Fibroblast of gingiva (primary cell): ENCODE results near the gene LIMA1.
"Not testable (repeated sequence)": the region's sequence is repeated elsewhere in the genome, so short reads cannot be mapped to it uniquely, and the experiment has no call there.

Source experiments
- DNase-seq: peaks from one replicate; pipeline ENCODE4 v3.0.0-alpha.2; 2011; ENCODE audit warnings: low read depth

LIMA1 gene

DNA sequence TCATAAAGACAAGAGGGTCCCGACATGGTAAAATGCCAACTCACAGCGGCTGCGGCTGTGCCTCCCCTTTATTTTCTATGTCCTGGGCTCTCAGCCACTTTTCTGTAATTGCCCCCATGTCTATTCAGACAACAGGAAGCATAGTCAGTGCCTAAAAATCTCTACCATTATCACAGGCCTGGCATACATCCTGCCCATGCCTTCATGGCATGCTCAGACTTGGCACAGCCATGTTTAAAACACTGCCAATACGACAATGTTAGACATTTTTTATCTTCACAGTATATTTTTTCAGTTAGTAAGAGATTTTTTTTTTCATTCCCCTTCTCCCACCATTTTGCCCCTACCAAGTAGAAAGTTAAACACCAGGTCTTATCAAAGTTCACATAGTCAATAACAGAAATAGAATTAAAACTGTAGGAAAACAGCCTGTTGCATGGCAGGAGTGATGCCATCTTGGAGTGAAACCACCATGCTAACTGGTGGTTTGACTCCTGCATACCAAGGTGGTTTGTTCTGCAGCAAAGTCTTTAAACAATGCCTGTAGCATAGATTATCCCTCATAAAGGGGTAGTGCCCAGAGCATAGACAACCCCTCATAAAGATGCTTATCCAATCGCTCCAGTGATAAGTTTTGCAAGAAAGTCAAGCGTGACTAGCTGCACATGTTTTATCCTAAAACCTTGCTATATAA is 97.2 kb downstream of the LIMA1 start:
- peak; percentile 77 for DNase-seq

DNA sequence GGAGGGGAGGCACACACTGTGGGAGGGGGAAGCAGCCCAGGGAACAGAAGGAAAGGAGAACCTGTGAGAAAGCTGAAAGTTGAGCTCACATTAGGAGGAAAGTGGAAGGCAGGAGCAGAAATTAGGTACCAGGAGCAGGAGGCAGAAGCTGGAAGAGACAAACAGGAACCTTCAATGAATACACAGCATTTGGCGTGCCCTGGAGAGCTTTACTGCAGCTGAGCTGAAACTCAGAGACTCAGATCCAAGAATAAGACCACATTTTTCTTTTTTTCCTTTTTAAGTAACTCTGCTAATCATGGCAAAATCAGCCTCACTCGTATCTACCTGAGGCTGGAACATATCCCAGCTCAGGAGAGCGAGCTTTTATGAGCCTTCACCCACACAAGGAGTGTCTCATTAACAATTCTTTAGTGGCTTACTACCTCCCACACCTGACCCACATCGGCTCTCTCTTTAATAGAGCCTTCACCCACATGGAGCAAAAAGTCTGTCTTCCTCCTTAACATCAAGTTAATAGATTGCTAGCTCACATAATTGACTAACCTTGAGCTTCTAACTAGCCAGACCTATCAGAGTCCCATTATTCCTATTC is 97.9 kb downstream of the LIMA1 start:
- no peak for DNase-seq

DNA sequence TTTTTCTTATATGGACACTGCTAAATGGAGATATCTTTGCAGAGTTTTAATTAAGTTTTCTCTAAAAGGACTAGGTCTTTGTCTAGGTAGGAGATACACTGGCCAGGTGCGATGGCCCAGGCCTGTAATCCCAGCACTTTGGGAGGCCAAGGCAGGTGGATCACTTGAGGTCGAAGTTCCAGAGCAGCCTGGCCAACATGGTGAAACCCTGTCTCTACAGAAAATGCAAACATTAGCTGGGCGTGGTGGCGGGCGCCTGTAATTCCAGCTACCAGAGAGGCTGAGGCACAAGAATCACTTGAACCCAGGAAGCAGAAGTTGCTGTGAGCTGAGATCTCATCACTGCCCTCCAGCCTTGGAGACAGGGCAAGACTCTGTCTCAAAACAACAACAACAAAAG is 99.1 kb downstream of the LIMA1 start:
- no peak for DNase-seq

DNA sequence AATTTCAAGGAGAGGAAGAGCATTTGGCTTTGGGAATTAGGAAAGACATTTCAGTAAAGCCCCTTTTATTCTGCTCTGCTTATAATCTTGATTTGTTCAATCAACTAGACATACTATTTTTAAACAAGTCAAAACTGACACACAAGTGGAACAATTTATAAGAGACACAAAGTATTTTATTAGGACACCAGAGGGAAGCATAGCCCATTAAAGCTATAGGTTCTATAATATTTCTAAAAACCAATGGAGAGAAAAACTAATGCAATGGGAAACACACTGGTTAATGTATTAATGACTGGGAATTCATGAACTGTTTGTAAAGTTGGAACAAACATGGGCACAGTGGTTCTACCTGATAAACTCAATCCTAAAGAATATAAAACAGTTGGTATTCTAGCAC is 100.9 kb downstream of the LIMA1 start:
- no peak for DNase-seq

DNA sequence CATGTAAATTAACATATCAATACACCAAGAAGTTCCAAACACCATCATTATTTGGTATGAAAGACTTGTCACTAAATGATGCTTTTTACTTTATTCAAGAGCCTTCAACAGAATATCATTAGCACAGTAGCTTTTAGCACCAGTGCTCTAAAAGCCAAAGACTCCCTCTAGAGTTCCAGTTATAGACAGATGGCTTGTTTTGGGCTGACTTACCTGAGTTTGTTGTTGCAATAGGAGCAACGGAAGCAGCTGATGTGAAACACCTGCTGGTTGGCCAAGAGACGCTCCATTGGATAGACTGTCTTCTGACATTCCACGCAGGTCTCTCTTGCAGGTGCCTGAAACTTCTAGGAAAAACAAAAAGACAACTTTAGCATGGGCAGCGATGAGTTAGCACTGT is 101.6 kb downstream of the LIMA1 start:
- DNase-seq, result no peak

DNA sequence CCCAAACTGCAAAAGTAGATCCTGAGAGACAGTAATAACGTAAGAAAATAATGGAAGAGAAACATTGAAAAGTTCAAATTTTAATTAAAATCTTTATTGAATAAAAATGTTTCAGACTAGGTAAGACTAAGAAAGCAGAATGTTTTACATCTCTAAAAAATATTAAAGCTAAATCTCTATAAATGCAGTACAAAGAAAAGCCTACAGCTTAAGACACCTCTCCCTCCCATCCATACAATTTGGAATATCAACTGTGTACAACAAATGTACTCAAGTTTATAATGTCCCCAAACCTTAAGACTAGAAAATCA is 107.6 kb downstream of the LIMA1 start:
- DNase-seq, result no peak

DNA sequence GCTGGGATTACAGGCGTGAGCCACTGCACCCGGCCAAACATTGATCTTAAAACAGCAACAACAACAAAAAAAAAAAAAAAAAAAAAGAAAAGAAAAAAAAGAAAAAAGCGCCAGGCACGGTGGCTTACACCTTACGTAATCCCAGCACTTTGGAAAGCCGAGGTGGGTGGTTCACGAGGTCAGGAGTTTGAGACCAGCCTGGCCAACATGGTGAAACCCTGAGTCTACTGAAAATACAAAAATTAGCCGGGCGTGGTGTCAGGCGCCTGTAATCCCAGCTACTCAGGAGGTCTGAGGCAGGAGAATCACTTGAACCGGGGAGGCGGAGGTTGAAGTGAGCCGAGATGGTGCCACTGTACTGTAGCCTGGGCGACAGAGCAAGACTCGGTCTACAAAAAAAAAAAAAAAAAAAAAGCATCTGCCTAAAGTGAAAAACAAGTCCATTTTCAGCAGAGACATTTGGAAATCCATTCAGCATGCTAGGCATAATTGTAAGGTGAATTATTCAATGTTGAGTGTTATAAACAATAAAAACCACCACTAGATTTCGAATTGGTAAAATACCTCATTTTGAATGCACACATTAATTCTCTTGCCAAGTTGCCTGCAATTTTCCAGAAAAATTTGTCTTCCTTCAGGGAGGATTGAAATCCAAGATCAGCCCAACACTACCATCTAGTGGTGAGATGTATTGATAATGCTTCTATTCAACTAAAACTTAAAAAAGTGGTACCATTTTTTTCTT is 108.2 kb downstream of the LIMA1 start:
- DNase-seq, result peak; percentile 76

DNA sequence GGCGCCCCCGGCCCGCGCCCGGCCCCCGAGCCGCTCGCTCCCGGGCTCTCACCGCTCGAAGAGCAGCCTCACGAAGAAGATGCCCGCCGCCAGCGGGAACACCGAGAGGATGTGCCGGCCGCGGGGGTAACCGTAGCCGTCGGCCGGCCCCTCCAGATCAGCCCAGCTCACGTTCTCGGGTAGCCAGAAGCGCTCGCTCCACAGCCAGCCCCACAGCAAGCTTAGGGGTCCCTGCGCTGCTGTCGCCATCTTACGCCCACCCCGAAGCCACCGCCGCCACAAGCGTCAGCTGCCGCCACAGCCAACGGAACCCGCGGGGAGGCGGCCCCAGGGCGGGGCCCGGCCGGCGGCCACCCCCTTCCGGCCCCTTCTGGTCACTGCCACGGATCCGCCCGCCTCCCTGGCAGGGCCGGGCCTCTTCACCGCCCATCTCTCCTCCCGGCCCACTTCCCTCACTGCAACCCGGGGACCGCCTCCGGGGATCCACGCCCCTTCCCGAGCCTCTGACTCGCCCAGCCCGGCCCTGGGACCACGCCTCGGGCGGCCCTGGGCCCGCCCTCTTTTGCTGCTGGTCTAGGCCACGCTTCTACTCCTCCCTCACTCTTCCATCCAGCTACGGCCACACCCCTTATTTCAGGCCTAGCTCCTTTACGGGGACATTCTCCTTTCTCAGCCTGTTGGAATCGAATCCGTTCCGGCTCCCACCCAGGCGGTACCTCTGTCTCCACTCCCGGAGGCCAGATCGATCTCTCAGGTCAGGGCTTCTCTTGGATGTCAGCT is 116.1 kb downstream of the LIMA1 start, which contains the start of gene CERS5:
Gene CERS5 (minus strand): TSS at position 321 of the 780 bp plus-strand sequence. CDS start 72 bp downstream, at position 249.
- peak; percentile 99 for DNase-seq

DNA sequence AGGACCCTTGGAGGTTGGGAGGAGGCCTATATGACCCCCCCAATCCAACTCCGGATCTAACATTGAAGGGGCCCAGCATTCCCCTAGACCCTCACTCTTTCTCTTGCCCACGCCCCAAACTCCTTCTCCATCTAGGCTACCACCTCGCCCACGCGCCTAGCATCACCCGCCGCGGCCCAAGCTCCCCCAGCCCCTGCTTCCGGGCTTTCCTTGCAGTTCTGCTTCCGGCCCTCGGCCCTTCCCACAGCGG is 116.6 kb downstream of the LIMA1 start:
- DNase-seq, result no peak

DNA sequence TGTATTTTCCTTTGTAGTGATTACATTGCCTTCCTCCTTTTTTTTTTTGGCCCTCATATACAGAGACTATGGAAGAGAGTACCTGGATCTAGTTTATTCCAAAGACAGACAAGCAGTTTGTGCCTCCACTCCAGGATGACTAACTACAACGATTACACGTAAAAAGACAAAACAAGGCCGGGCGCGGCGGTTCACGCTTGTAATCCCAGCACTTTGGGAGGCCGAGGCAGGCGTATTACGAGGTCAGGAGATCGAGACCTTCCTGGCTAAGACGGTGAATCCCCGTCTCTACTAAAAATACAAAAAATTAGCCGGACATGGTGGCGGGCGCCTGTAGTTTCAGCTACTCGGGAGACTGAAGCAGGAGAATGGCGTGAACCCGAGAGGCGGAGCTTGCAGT is 118.4 kb downstream of the LIMA1 start:
- no peak for DNase-seq

DNA sequence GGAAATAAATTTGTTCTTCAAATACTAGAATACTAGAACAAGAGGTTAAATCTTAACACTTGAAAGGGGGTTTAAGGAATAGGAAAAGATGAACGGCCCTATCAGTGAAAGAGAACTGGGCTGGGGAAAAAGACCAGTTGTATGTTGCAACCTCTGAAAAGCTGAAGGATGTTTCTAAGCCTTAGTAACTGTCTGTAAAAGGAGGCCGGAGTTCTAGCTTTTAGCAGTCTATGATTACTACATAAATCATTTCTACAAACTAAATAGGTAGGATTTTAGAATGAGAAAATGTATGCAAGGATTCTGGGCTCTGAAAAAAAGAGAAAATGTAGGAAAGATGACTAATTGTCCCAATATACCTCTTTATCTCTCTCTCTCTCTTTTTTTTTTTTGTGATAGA is 121.1 kb downstream of the LIMA1 start:
- peak; percentile 14 for DNase-seq

DNA sequence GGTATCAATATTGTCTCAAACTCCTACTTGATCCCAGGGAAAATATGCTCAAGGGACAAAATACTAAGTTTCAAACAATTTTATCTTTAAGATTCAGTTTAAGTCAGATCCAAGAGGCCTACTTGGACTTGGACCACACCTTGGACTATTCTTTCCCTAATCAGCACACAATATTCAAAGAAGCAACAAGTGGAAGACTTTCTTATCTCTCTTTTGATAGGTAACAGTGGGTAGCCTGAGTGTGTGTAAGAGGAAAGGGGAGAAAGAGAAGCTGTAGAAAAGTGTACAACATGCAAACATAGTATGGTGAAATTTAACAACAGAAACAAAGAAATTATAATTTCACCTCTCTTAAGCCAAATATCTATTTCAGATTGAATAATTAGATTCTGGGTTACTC is 122.7 kb downstream of the LIMA1 start:
- DNase-seq, result no peak

DNA sequence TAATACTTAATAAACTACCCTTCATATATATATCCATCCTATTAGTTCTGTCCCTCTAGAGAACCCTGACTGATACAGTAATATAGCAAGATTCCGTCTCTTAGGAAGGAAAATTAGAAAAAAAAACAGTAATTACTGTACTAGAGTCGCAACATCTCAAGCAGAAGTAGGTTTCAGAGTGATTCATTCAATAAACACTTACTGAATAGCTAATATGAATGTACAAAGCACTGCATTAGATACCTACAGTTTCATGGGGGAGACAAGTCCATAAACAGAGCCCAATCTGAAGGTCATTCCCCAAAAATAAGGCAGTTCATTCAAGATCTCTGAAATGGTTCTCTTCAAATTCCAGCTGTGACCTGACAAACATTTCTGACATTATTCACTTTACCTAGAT is 126.1 kb downstream of the LIMA1 start:
- DNase-seq, result no peak

DNA sequence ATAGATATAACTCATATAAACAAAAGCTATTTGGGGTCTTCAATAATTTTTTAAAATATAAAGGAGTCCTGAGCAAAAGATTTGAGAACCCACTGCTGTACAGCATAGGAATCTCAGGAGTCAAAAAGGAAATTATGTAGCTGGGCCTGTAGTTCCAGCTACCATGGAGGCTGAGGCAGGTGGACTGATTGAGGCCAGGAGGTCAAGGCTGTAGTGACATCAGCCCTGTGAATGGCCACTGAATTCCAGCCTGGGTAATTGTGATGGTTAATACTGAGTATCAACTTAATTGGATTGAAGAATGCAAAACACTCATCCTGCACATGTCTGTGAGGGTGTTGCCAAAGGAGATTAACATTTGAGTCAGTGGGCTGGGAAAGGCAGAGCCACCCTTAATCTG is 126.7 kb downstream of the LIMA1 start:
- DNase-seq, result no peak

DNA sequence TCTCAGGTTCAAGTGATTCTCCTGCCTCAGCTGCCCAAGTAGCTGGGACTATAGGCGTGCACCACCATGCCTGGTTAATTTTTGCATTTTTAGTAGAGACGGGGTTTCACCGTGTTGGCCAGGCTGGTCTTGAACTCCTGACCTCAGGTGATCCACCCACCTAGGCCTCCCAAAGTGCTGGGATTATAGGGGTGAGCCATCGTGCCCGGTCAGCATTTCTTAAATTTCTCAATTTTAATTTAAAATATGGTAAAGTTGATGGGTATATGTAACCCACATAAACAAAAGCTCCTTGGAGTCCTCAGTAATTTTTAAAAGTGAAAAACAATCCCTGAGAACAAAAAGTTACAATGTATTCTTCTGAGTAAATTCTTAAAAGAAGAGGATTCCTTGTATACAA is 128.4 kb downstream of the LIMA1 start:
- not testable (repeated sequence) for DNase-seq

DNA sequence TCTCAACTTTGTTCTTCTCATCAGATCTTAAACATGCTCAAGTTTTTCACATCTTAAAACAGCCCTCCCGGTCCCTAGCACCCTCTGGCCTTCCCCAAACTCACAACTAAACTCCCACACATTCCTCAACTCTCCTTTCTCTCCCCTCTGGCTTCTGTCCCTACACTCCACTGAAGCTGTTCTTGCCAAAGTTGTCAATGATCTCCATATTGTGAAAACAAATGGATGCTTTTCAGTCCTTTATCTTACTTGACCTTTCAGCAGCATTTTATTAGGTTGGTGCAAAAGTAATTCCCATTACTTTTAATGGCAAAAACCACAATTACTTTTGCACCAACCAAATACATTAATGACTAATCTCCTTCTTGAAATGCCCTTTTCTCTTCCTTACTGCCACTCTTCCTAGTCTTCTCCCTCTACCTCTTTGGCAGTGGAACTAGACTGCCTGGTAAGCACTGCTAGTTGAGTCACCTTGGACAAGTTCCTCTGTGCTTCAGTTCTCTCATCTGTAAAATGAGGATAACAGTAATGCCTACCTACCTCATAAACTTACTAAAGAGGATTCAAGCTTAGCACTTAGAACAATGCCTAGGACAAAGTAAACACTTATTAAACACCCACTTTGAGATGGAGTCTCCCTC is 132.2 kb downstream of the LIMA1 start:
- no peak for DNase-seq

DNA sequence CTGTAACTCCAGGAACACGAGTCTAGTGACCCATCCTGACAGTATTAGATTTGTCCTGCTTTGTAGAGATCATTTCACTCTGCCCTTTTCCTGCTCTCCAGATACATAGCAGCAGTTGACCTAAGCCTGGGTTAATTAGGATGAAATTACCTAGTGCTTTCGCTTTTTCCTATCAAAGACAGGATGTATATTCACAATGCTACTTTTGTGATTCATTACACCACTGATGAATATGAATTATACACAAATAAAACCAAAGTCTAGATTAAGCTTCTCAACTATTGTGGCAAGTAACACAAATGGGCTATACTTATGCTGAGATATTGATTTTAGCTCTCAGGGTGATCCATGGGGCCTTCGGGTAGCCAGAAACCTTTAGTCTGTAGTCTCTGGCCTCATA is 134.0 kb downstream of the LIMA1 start:
- no peak for DNase-seq

DNA sequence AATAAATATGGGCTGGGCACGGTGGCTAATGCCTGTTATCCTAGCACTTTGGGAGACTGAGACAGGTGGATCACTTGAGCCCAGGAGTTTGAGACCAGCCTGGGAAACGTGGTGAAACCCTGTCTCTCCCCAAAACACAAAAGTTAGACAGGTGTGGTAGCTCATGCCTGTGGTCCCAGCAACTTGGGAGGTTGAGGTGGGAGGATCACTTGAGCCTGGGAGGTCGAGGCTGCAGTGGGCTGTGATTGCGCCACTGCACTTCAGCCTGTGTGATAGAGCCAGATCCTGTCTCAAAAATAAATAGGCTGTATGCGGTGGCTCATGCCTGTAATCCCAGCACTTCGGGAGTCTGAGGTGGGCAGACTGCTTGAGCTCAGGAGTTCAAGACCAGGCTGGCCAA is 135.3 kb downstream of the LIMA1 start:
- DNase-seq, result not testable (repeated sequence)

DNA sequence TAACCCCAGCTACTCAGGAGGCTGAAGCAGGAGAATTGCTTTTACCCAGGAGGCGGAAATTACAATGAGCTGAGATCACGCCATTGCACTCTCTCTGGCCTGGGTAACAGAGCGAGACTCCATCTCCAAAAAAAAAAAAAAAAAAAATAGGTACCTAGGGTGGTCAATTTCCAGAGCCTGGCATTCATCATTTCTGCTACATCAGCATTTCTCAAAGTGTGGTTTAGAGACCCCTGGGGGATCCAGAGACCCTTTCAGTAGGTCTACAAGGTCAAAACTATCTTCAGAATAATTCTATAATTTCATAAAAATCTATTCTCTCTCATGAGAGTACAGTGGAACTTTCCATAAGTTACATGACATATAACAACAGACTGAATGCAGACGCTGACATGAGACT is 136.0 kb downstream of the LIMA1 start:
- no peak for DNase-seq

DNA sequence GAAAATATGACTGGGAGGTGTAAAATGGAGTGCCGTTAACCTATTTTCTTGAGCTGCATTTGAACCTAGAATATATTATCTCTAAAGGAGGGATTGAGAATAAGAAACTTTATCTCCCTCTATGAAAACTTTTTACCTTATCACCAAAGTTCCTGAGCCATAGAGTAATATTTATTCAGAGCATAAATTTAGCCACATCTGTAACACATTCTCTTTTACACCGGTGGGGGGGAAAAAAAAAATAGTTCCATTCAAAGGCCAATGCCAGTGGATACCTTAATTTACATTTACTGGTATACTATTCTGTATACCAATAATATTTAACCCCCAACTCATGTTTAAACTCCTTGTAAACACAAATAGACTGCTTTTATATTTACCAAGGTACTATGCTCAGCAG is 137.9 kb downstream of the LIMA1 start:
- DNase-seq, result no peak

DNA sequence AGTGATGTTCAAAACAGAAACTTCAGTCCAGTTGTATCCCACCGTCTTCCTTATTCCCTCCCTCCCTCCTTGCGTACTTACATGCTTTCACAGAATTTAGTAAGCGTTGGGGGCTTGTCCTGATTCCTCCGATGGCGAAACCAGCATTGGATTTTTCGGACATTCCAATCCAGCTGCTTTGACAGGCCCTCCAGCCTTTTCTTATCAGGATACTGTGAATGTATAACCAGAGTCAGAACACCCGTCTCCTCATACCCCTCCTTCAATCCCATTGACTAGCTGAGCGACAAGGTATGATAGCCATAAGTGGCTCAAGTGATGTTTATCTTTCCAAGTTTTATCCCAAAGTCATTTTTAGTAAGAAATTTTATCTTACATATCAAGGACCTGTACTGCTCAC is 140.3 kb downstream of the LIMA1 start:
- no peak for DNase-seq

DNA sequence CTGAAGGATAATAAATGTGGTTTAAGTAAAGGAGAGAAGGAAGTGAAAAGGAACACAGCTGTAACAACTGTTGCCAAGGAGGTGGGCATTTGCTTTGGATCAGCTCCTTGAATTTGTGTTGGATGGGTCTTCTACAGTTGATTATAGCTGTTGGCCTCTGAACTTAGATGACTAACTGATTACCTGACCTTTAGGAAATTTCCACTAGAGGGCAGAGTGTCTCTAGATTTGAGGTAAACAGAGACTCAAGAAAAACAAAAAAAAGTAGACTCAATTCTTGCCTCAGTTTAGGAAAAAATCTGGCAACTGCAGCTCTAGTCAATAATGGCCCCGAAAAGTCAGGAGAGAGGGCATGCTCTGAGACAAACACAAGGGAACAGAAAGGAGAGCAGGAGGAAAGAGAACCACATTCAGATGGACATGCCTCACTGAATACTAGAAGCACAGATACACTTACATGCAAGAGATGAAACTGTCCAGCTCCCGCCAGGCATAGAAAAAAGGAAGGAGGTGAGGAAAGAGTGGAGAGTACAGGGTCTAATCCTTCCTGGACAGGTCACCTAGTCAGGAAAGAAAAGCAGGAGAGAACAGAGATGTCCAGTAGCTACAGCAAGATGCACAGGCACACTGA is 150.7 kb downstream of the LIMA1 start:
- DNase-seq, result peak; percentile 34
